OCI-M2 (cell line): ENCODE measurements around the gene COX11.

Experiments
- DNase-seq: peaks from one replicate; lab custom pipeline; 2025; ENCODE audit not compliant: unreplicated experiment; lab: John Stamatoyannopoulos, UW

Gene COX11

GRCh38 chr17:54968988-54969332, 506 bp upstream of the COX11 start:
- no peak for DNase-seq

GRCh38 chr17:54967621-54968261, 713 bp downstream of the COX11 start:
- no peak for DNase-seq

GRCh38 chr17:54956791-54957190, 11.7 kb downstream of the COX11 start:
- no peak for DNase-seq

DNA sequence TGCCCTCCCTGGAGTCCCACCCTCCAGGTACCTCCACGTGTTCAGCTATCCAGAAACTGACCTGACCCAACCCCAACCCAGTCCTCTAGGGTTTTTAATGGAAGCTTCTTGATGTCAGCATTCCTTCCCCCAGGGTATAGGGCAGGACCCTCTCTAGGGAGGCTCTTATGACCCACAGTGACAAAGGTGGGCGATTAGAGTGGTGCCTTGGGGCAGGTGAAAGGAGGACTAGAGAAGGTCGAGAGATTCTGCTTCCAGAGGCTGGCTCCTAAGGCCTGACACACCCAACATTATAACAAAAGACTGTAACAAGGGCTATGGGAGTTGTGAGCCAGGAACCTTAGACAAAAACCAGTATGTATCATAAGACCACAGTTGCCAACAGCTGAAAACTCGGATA, 17.2 kb downstream of the COX11 start:
- DNase-seq, result no peak

DNA sequence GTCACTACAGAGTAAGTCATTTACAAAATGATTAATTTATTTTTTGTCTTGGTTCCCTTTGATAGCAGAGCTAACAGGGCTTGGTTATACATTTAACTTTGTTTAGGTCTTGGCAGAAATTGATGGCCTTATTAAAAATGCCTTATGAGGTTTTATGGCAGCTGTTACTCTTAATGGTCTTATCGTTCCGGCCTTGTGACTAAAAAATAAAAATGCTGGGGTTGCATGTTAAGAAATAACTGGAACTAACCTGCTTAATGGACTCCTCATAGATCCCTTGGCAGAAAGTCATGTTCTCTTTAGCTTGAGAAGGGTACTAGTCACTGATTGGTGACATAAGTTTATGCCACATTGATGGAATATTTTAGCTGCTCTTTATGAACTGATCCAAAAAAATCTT, 18.3 kb downstream of the COX11 start:
- DNase-seq, result no peak

- DNase-seq, result no peak
Measured at GRCh38 chr17:54948380-54948779, 20.1 kb downstream of the COX11 start.

GRCh38 chr17:54947396-54947795, 21.1 kb downstream of the COX11 start:
- DNase-seq, result no peak

DNA sequence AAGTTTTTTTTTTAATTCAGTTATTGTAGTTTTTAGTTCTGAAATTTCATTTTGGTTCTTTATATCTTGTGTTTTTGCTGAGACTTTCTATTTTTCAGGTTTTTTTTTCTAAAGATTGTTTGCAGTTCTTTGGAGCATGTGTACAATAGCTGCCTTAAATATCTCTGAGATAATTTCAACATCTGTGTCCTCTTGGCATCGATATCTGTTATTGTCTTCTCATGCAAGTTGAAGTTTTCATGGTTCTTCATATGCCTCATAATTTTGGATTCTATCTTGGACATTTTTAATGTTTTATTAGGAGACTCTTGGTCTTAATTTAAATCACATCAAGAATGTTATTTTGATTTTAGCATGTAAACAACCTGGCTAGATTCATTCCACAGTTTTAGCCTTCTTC, 22.8 kb downstream of the COX11 start:
- no peak for DNase-seq

DNA sequence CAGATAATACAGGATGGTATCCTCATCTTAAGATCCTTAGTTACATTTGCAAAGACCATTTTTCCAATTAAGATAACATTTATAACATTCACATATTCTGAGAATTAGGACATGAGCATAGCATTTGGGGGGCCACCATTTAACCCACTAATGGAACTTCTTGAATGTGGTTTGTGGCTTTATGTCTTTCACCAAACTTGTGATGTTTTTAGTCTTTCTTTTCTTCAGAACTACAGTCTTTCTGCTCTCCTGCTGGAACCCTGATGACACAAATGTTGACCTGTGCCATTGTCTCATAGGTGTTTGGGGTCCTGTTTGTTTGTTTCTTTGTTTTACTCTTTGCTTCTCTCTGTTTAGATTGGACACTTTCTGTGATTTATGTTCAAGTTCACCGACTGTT, 23.2 kb downstream of the COX11 start:
- DNase-seq, result no peak

GRCh38 chr17:54944796-54945195, 23.7 kb downstream of the COX11 start:
- DNase-seq, result no peak

DNA sequence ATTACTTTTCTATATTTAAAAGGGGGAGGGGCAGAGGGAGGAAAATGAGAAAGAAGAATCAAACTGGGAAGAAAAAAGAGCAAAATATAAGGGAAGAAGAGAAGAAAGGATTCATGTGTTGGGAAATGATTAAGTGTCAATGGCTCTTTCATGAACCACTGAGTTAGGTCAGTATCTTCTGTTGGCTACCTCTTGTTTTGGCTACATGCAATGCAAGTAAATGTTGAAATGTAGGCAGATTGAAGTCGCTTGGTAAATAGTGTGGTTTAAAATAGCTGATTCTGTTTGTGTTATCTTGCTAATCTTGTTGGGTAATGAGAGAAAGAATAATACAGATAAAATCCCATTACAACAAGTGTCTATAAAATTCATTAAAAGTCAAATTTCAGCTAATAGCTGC, 27.2 kb downstream of the COX11 start:
- DNase-seq, result no peak

DNA sequence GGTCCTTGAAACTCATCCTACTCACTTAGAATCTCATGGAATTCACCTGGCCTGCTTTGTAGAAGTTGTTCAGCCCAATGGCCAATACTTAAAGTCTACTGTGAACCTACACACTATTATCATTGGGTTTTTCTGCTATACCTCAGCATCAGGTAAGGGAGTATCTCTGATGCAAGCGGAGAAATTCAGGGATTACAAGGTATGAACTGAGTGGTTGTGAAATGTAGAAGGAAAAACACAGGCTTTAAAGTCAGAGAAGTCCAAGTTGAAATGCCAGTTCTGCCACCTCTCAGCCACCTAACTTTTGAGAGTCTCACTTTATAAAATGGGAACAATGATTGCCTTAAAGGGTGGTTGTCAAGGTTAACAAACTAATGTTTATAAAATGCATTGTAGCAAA, 31.0 kb downstream of the COX11 start:
- DNase-seq, result no peak

DNA sequence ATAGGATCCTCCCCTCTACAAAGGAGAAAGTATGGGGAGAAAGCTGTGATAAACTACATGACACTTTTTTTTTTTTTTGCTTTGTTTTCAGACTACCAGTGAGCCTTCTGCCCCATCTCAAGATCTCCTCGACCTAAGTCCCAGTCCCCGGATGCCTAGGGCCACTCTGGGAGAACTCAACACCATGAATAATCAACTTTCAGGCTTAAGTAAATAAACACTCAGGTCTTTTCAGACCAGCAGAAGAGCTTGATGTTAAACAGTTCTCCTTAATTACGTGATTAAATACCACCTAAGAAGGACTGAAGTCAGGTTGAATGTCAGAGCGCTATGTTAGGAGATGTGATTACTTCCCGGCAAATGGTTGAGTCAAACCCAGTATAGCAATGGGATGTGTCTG, 31.4 kb downstream of the COX11 start:
- no peak for DNase-seq

GRCh38 chr17:54935471-54935870, 33.0 kb downstream of the COX11 start:
- no peak for DNase-seq

DNA sequence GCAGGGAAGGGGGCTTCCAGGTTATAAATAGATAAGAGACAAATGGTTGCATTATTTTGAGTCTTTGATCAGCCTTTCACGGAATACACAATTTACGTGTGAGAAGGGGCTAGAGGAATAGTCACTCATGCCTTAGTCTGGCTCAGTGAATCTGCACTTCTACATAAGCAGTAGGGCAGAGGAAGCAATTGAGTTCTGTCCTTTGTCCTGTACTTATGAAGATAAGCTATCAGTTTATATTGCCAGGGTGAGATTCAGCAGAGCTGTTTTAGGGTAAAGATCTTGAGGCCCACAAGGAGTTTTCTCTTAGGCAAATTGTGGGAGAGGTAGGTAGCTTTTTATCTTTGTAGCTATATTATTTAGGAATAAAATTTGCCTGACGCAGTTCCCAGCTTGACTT, 34.5 kb downstream of the COX11 start:
- no peak for DNase-seq

GRCh38 chr17:54932711-54933110, 35.7 kb downstream of the COX11 start:
- DNase-seq, result no peak

DNA sequence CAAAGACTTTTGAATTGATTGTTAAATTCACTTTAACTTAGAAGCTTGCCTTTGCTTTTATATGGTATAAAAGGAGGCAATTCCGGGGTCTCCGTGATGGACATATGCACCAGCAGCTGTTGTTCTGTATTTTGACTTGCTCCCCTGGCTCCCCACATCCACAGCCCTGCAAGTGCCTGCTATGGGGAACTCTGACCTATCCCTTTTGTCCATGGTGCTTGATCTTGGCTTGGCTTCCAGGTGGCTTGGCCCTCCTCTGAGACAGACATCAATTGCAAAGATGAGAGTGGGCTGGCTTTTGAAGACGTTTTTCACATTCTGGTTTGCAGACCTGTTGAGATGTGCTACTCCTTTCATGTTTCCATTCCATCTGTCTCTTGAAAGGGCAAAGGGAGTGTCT, 40.9 kb downstream of the COX11 start:
- no peak for DNase-seq

DNA sequence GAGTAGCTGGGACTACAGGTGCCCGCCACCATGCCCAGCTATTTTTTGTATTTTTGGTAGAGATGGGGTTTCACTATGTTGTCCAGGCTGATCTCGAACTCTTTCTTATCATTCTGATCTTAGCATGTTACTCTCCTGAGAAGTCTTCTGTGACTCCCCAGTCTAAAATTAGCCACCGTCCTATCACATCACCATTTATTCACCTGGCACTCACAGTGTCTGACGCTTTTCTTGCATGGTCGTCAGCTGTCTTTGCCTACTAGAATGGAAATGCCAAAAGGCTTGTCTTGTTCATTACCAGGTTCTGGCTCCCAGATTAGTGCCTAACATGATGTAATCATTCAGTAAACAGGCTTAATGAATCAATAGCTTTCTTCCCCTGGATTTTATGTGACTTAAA, 44.0 kb downstream of the COX11 start:
- DNase-seq, result no peak

GRCh38 chr17:54920819-54921218, 47.6 kb downstream of the COX11 start:
- no peak for DNase-seq

GRCh38 chr17:54919425-54919824, 49.0 kb downstream of the COX11 start:
- no peak for DNase-seq

DNA sequence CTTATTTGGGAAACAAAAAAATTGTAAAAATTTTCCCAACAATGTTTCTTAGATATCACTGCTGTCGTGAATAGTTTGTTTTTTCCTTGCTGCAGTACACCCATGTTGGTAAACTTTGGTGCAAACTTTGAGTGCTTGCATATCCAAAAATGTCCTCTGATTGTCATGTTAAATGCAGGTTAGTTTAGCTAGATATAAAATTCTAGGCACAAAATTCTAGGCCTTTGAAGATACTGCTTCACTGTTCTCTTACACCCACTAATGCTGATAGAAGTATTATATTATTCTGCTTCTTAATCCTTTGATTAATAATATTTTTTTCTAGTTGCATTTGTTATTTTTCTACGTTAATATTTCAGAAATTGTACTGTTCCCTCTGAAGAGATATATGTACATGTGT, 51.7 kb downstream of the COX11 start:
- DNase-seq, result no peak
